22Rv1 (cell line): ENCODE measurements around the gene SMYD3.

ENCODE experiments used
- CTCF ChIP-seq: fragments of 450-650 bp; IDR thresholded peaks from 2 replicates; pipeline ENCODE4 v1.5.1; 2017; ENCODE audit warnings: mild to moderate bottlenecking
- ZFX ChIP-seq: fragments of 450-650 bp; IDR thresholded peaks from 2 replicates; pipeline ENCODE4 v1.6.1; 2017; ENCODE audit warnings: antibody characterized with exemption, borderline replicate concordance

DNA sequence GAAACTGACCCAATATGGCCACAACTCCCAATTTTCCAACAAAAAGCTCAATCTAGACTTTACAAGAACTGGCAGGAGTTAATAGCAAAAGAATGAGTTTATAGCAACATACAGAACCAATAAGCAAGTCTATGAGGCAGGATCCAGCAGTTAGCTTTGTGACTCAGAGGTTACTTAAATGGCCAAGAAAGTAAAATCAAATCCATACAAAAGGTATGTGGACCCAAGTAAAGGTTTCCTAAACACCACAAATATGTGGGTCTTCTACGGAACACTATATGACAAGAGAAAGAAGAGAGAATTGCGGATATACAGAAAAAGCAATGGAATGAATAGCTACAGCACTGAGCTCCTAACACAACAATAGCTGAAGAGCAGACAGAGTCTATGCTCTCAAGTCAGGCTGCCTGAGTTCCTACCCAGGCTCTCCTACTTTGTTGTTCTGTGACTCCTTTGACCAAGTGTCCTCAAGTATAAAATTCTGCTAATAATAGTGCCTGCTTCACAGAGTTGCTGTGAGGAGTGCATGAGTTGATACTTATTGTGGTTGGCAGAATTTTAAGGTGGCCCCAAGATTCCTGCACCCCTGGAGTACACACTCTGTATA lies 204.3 kb downstream of the SMYD3 start:
- TF ChIP-seq CTCF, result no peak
- TF ChIP-seq ZFX, result no peak
